ENCODE data around the gene AHR. TPM values are rescaled to one million over a fixed set of nuclear protein-coding genes. Genes with fewer than 3 reads are reported as not detected.

AHR gene
- total RNA-seq, 1 experiment from 2014 or later, result 6.1 TPM

GRCh38 chr7:17302575-17303142, 4.2 kb downstream of the AHR start:
- Histone ChIP-seq H2BK120ac (ENCODE audit: low read depth, low read length, poor library complexity, severe bottlenecking) (no peak overlapping the region), H3T11ph (ENCODE audit: low read length) (no peak overlapping the region), H3K23ac (ENCODE audit: insufficient read length, low read depth, low read length) (no peak overlapping the region), H3K56ac (ENCODE audit: insufficient read length, low read depth, low read length) (no peak overlapping the region), H4K8ac (replicated peaks; ENCODE audit: insufficient read length, low read depth, low read length) (no peak overlapping the region), H2BK15ac (ENCODE audit: low read depth, low read length) (no peak overlapping the region), H2BK12ac (ENCODE audit: insufficient read length, low read depth, low read length) (no peak overlapping the region), H3K23me2 (ENCODE audit: insufficient read length, low read depth, low read length, poor library complexity, severe bottlenecking) (peaks cover 7% of the 10 kb centered on the region), H3K9ac (ENCODE audit: extremely low read depth, insufficient read length, low read length) (no peak overlapping the region), H3K4me2 (ENCODE audit: insufficient read depth, insufficient read length, low read length) (no peak overlapping the region), H3K4me1 (ENCODE audit: insufficient read depth, low read length) (peaks cover 4% of the 10 kb centered on the region; the same call in 1 of the 2 replicates), H4K91ac (ENCODE audit: insufficient read length, low read depth, low read length) (no peak overlapping the region), H4K5ac (ENCODE audit: insufficient read length, low read depth, low read length) (no peak overlapping the region), H2AFZ (ENCODE audit: low read length) (no peak overlapping the region), H4K20me1 (ENCODE audit: control insufficient read depth, insufficient read depth, insufficient read length) (no peaks in the 10 kb centered on the region), H2BK20ac (ENCODE audit: low read depth, low read length, poor library complexity, severe bottlenecking) (no peak overlapping the region), H3K79me1 (ENCODE audit: insufficient read depth, low read depth, low read length, poor library complexity, severe bottlenecking) (no peaks in the 10 kb centered on the region), H3K4ac (ENCODE audit: low read depth, low read length) (no peak overlapping the region), H3K18ac (ENCODE audit: insufficient read length, low read depth, low read length) (no peak overlapping the region), H2AK5ac (ENCODE audit: insufficient read length, low read length) (no peak overlapping the region), H3K9me3 (ENCODE audit: control insufficient read depth, low read depth, low read length) (no peaks in the 10 kb centered on the region), H3K27me3 (ENCODE audit: insufficient read depth, low read length) (no peaks in the 10 kb centered on the region; the same call in 1 of the 2 replicates), H3K27ac (ENCODE audit: insufficient read length, low read depth, low read length) (no peak overlapping the region), H2BK5ac (ENCODE audit: insufficient read length, low read length) (no peak overlapping the region), H3K14ac (ENCODE audit: insufficient read depth, low read length) (no peak overlapping the region), H3K79me2 (ENCODE audit: insufficient read depth, low read length) (no peaks in the 10 kb centered on the region; the same call in 1 of the 2 replicates)
- peaks cover 0 to 5% of the 10 kb centered on the region in 2 experiments; a peak in 1 of 5 replicates for H3K9me3 Mint-ChIP-seq
- peaks cover 0 to 6% (median 3%) of the 10 kb centered on the region in 3 experiments; a peak in 4 of 7 replicates for H3K36me3 Mint-ChIP-seq (ENCODE audit: insufficient read depth in 1 of 3, low read depth in 3 of 3)
- no peak overlapping the region for H3K4me3 Mint-ChIP-seq
- no peak for TF ChIP-seq CTCF (conservative IDR thresholded peaks at IDR 0.05)
- WGBS (ENCODE audit: extremely low coverage, insufficient read length, low lambda C conversion rate), result no CpG with 5 or more reads among the region's 8 CpGs
- H3K27ac Mint-ChIP-seq, result no peak overlapping the region
- peaks cover 12% of the 10 kb centered on the region for H3K27me3 Mint-ChIP-seq (ENCODE audit: low read depth)
- peaks cover 26 to 27% of the 10 kb centered on the region in 2 experiments for H3K4me1 Mint-ChIP-seq
- DNase-seq, result no peak

All from H9 (cell line).